ENCODE data around the gene CCDC93.
"Not testable (repeated sequence)": the region's sequence is repeated elsewhere in the genome, so short reads cannot be mapped to it uniquely, and the experiment has no call there.

CCDC93 gene

GRCh38 chr2:118044854-118045253 lies 31.0 kb upstream of the CCDC93 start:
- no peak for DNase-seq

DNA sequence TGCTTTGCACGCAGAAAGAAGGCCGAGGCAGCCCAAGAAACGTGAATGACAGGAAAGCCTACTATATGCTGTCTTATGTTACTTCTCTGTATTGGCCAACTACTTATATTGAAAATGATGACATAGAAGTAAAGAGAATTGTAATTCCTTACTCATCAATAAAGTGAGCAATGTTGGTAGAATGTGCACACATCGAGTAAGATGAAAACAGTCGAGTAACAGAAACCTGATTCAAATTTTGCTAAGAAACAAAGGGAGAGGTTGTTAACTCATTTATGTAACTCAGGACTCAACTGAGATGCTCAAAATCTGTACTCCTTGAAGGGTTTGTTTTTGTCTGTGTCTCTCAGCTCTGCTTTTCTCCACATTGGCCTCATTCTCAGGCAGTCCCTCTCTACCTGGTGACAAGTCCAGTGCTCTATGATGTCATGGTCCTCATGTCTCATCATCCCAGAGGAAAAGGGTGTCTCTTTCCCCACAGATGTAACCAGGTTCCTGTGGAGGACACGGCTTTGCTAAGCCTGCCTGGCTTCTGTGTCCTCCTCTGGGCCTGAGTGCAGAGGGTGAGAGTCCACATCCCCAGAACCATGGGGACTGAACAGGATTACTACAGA lies 30.3 kb upstream of the CCDC93 start:
- peak; percentile 20 for DNase-seq

- DNase-seq, result no peak
Measured at GRCh38 chr2:118040891-118041290, 27.0 kb upstream of the CCDC93 start.

- peak; percentile 54 for DNase-seq
Measured at GRCh38 chr2:118032169-118033013, 18.5 kb upstream of the CCDC93 start.

DNA sequence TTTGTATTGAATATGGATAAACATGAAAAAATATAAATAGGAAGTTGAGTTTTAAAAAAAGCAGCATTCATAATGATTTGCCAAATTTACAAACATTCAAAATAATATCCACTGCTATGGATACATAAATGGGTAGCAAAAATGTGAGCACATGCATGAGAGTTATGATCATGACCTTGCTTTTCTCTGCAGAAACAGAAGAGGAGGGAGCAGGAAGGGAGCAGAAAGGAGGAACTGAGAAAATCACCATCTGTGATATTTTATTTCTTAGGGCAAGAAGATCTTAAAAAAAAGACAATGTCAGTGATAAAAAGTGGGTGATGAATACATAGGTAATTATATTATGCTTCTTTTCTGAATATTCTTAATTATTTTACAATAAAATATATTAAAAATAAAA lies 17.7 kb upstream of the CCDC93 start:
- no peak for DNase-seq

DNA sequence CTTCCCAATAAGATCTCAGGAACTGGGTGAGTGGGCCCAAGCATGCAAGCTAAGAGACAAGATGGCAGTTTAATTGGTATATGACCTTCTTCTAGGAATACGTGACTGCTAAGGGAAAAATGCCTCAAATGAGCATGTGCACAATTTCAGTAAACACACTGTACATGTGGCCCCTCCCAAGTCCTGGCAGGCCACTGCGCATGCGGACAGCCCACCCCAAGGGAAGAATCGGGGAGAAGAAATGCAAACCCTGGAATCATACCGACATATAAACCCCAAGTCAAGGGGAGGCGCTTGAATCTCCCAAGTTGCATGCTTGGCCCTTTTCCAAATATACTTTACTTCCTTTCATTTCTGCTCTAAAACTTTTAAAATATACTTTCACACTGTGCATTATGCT lies 15.2 kb upstream of the CCDC93 start:
- no peak for DNase-seq

GRCh38 chr2:118021356-118021755 lies 7.5 kb upstream of the CCDC93 start:
- DNase-seq, result no peak

DNA sequence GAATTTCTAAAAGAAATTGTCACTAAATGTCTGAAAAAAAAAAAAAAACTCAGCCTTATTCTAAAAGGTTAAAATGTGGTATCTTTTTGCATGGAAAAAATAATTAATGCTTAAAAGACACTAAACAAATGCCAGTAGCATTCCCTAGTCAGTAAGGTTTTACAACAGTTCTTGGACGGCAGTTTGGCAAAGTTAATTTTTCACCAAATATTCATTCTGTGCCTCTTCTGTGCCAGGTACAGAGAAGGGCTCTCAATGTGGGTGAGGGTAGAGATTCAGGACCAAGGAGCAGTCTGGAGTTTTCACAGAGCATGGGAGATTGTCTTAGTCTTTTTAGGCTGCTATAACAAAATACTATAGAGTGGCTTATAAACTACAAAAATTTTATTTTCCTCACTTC lies 6.0 kb upstream of the CCDC93 start:
- DNase-seq, result no peak

GRCh38 chr2:118016911-118017310 lies 3.0 kb upstream of the CCDC93 start:
- peak; percentile 56 for DNase-seq

DNA sequence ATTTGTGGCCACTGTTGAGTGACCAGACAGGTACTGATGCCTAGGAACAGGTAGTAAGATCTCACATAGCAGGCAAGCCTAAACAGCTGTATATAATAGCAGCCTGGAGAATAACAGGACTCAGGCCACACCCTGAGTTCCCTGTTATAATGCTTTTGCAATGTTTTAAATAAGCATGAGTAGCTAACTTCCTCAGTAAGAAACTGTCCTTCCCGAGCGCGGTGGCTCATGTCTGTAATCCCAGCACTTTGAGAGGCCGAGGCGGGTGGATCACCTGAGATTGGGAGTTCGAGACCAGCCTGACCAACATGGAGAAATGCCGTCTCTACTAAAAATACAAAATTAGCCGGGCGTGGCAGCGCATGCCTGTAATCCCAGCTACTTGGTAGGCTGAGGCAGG lies 1.9 kb upstream of the CCDC93 start:
- not testable (repeated sequence) for DNase-seq

- no peak for DNase-seq
Measured at GRCh38 chr2:118014492-118014824, 588 bp upstream of the CCDC93 start.

DNA sequence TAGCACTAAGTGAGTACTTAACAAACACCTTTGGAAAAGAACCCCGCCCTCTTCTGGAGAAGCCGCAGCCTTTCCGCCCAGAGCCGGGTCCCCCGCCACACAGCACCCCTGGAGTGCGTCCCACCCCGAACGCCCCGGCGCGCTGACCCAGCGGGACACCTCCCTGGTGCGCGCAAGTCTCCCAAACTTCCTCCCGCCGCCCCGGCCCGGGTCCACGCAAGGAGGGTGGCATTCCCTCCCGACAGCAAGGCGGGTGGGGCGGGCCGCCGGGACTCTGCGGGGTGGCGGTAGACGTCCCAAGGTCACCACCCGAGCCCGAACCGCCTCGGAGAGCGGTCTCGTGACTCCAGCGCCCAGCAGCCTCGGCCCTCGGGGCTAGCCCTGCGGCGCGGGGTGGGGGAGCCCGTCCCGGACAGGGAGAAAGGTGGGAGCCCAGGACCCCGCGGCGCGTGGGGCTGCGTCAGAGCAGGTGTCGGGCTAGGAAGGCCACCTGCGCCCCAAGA lies 598 bp downstream of the CCDC93 start:
- peak; percentile 53 for DNase-seq

DNA sequence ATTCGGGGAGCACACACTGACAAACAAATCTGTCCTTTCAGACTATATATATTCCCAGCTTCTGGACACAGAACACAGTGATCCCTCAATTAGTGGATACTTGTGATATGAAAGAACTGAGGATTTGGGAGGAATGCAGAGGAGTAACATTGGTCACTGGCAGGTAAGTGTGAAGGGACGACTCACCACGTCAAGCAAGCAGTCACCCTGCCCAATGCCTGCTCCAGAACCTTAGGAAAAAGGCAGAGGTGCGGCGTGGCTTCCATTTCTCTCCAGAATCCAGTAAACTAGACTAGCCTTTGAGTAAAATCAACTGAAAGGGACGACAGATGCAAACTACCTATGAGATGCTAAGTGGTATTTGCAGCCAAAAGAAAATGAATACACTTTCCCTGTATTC lies 1.1 kb downstream of the CCDC93 start:
- DNase-seq, result no peak

DNA sequence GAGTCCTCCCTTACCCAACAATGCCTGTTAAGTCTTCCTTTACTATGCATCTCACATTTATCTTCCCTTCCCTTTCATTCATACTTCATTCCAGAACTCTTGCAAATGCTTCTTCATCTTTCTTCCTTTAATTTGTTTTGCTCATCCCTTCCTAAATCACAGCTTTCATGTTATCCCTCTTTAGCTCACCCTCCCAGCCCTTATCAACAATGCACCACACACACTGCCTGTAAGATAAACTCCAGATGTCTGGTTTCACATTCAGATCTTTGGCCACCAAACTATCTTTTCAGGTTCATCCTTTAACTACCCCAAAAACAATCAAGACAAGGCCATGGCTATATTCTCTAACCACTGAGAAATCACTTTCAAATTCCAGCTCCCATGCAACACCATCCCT lies 3.4 kb downstream of the CCDC93 start:
- DNase-seq, result no peak

GRCh38 chr2:118006861-118007260 lies 7.0 kb downstream of the CCDC93 start:
- no peak for DNase-seq

DNA sequence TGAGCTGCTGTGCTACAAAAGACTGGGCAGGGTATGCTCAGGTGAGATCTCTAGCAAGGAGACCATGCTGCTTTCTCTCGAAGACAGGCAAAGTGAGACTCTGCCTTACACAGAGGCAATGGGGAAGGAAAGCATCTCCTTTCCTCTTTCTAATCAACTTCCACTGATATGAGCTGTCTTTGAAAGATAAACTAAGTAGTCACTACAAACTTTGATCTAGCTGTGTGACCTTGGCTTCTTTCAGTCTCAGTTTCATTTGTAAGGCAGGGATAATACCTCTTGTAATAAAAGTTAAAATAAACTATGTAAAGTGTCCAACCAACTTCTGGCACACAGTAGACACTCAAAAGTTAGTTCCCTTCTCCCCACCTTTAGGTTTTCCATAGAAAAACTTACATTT lies 7.5 kb downstream of the CCDC93 start:
- no peak for DNase-seq

DNA sequence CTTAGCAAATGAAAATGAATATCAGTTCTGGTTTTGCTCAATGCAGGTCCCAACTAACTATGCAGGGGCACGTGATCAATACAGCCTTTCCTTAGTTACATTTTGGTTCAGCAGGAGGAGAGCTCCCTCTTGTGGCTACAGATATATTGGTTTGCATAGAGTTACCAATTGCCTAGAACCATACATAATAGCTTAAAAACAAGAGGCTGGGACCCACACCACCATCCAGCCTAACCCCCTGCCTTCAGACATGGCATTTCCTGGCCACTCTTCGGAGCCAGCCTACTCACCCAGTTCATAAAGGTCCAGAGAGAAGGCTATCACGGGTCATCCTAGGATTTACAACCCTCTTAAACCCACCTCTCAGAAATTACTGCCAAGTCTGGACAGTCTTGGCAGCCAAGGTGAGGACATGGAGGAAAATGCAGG lies 10.5 kb downstream of the CCDC93 start:
- DNase-seq, result peak; percentile 85

- no peak for DNase-seq
Measured at GRCh38 chr2:118000041-118000440, 13.8 kb downstream of the CCDC93 start.

DNA sequence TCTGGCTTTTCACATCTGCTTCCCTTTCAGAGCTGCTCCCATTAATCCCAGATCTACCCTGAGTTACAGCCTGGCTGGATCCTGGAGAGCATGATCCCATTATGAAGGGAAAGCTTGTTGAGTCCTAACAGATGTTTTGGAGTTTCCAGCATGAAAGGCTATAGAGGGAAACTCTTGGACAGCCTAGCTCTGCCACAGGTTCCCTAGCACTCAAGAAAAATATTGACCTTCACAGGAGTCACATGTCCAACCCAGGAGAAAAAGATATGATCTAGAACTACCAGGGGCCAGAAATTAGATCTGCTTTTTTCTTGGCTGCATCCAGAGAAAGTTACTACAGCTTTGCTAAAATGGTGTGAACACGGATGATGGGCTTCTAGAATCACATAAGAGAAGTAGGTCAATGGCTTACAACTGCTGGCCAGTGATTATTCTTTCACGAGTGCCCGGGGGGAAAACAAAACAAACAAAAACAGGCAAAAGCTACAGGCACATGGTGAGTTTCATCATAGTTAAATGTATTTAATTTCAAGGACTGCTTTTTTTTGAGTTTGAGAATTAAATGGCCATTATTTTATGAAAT lies 15.9 kb downstream of the CCDC93 start:
- no peak for DNase-seq

DNA sequence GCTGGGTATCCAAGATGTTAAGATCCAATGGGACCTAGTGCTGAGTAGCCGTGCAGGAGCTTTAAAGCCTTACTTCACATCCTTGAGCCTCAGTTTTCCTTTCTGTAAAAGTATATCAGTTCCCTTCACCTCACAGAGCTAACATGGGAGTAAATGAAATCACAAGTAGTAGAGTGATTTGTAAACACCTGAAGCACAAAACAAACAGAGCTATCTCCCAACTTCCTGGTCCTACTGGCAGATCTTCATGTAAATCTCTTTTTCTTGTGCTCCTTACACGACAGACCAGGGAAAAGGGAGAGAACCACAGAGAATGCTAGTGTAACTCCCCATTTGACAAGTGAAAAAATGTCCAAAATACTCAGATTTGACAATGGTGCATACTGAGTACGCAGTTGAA lies 17.3 kb downstream of the CCDC93 start:
- no peak for DNase-seq

DNA sequence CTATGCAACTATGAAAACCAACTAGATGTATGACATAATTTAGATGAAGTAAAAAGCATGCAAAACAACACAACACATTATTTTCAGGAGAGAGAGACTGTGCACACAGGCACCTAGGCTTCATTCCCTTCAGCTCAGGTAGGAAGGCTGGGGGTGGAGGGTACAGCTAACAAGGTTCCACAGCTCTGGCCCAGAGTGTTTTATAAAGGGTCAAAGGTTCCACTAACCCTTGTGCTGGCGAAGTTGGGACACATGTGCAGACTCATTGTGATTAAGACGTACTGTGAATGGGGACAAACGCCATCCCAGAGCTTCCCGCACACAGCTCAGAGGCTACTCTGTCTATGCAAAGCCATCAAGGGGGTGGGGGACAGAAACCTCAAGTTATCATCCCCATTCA lies 19.1 kb downstream of the CCDC93 start:
- no peak for DNase-seq

DNA sequence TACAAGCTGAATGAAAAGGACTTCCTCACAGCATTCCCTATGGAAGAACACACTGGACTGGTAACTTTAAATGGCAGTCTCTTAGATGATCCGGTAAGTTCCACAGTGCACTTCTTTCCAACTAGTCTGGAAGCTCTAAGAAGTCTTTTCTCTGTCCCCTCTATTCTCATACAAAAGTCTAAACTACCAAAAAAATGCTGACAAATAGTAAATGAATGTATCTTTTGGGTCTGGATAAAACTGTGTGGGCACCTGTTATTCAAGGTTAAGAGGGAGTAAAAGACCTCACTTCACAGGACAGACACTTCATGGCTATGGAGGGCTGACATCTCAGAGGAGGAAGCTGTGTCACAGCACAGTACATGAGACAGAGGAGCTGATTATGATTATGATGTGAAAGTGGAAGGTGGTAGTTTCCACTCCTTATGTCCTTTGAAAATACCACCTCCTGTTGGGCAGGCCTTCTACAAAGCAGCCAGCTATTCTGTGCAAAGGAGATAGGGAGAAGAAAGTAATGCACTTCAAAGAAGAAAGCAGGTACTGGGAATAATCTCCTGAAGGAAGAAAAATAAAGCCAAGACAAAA lies 23.9 kb downstream of the CCDC93 start:
- DNase-seq, result no peak

DNA sequence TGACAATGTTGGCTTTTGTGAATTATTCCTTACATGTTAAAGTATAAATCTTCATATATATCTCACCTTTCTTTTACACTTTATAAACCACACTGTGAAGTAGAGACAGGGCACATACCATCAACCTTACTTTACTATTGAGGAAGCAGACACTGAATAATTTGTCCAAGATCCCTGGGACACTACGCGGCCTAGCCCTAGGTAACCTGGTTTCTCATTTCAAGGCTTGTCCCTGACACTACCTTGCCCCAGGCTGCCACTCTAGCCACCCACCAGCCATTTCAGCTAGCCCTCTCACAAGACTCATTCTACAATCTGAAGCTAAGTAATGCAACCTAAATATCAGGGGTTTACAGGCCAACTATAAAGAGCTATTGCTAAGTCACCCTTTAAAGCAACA lies 26.7 kb downstream of the CCDC93 start:
- DNase-seq, result no peak

DNA sequence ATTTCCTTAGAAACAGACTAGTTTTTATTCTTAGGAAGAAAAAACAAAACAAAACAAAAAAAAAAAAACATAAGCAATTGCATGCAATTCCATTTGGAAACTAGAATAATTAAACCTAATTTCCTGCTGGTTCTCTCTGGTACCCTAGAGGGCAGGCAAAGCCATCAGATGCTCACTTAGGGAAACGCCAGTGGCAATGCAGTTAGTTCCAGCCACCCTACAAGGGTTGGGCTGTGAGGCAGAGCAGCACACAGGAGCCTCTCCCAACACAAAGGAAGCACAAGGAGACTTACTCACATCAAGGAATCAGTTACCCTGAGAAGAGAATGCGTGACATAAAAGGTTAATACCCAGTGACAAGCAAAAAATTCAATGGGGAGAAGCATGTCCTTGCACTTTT lies 28.8 kb downstream of the CCDC93 start:
- no peak for DNase-seq
